ENCODE results near the gene COX5B. TPM values are rescaled to one million over a fixed set of nuclear protein-coding genes. Genes with fewer than 3 reads are reported as not detected.

COX5B gene
- total RNA-seq, 1 experiment from 2014 or later = 272 TPM

- Mint-ChIP-seq H3K27me3 (ENCODE audit: insufficient read depth, unreplicated experiment) (no peaks in the 10 kb centered on the region), H3K4me1 (ENCODE audit: insufficient read depth, unreplicated experiment) (peaks cover 7% of the 10 kb centered on the region), H3K27ac (ENCODE audit: low read depth, unreplicated experiment) (no peak overlapping the region), H3K36me3 (ENCODE audit: insufficient read depth, unreplicated experiment) (peaks cover 4% of the 10 kb centered on the region), H3K9me3 (ENCODE audit: unreplicated experiment) (no peaks in the 10 kb centered on the region), H3K4me3 (ENCODE audit: unreplicated experiment) (no peak overlapping the region)
- TF ChIP-seq, protein P1, sequence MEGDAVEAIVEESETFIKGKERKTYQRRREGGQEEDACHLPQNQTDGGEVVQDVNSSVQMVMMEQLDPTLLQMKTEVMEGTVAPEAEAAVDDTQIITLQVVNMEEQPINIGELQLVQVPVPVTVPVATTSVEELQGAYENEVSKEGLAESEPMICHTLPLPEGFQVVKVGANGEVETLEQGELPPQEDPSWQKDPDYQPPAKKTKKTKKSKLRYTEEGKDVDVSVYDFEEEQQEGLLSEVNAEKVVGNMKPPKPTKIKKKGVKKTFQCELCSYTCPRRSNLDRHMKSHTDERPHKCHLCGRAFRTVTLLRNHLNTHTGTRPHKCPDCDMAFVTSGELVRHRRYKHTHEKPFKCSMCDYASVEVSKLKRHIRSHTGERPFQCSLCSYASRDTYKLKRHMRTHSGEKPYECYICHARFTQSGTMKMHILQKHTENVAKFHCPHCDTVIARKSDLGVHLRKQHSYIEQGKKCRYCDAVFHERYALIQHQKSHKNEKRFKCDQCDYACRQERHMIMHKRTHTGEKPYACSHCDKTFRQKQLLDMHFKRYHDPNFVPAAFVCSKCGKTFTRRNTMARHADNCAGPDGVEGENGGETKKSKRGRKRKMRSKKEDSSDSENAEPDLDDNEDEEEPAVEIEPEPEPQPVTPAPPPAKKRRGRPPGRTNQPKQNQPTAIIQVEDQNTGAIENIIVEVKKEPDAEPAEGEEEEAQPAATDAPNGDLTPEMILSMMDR (IDR thresholded peaks at IDR 0.05; ENCODE audit: unreplicated experiment) = no peak
- CTCF ChIA-PET = interaction anchor here (0.6 to 1.5 kb wide), 2 partner anchors 11 to 97 kb away, joined by 3 read pairs; no protein-coding TSS in a partner anchor
- intact Hi-C loops (cut with micrococcal nuclease) = no loop called here
- POLR2A ChIA-PET = interaction anchor here (0.6 kb wide), 1 partner anchor 12 kb away, joined by 3 read pairs; no protein-coding TSS in a partner anchor
- BruUV-seq (replicated peaks) = no TSS peak
- DNase-seq (ENCODE audit: unreplicated experiment) = peak; percentile 7
These were observed 42.4 kb downstream of the COX5B start for GRCh38 chr2:97688062-97688827.

DNA sequence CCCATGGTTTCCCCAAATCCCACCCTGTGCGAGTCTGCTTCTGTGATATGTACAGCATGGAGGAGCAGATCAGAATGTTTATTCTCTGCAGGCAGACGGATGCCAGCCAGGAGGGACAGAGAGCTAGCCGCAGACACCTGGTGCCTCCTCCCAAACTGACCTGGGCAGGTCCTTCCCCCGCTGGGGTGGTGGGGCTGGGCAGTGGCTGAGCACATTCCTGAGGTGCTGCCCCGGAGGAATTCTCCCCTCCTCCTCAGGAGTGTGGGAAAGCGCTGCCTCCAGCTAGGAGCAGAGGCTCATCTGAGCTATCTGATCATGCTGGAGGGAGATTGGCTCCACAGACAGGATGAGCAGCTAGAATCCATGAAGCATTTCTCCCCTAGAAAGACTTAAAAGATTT lies 45.3 kb downstream of the COX5B start:
- no peaks in the 10 kb centered on the region for H3K27me3 Mint-ChIP-seq (ENCODE audit: insufficient read depth, unreplicated experiment)
- H3K4me3 Mint-ChIP-seq (ENCODE audit: unreplicated experiment) = no peak overlapping the region
- ChIA-PET POLR2A (no interaction called here), CTCF (interaction anchor here (0.6 to 1.2 kb wide), 3 partner anchors 9 to 1038 kb away, joined by 3 to 6 read pairs (median 4); partner anchors contain the start of gene ACTR1B)
- H3K36me3 Mint-ChIP-seq (ENCODE audit: insufficient read depth, unreplicated experiment) = peaks cover 4% of the 10 kb centered on the region
- no peak overlapping the region for H3K27ac Mint-ChIP-seq (ENCODE audit: low read depth, unreplicated experiment)
- TF ChIP-seq, protein P1 (IDR thresholded peaks at IDR 0.05; ENCODE audit: unreplicated experiment) = no peak
- DNase-seq (ENCODE audit: unreplicated experiment) = no peak
- no TSS peak for BruUV-seq (replicated peaks)
- intact Hi-C loops (cut with micrococcal nuclease) = no loop called here
- no peaks in the 10 kb centered on the region for H3K9me3 Mint-ChIP-seq (ENCODE audit: unreplicated experiment)
- H3K4me1 Mint-ChIP-seq (ENCODE audit: insufficient read depth, unreplicated experiment) = peaks cover 7% of the 10 kb centered on the region

- POLR2A ChIA-PET = no interaction called here
- Mint-ChIP-seq H3K27ac (ENCODE audit: low read depth, unreplicated experiment) (no peak overlapping the region), H3K4me1 (ENCODE audit: insufficient read depth, unreplicated experiment) (peaks cover 10% of the 10 kb centered on the region), H3K4me3 (ENCODE audit: unreplicated experiment) (no peak overlapping the region), H3K9me3 (ENCODE audit: unreplicated experiment) (no peaks in the 10 kb centered on the region), H3K27me3 (ENCODE audit: insufficient read depth, unreplicated experiment) (no peaks in the 10 kb centered on the region), H3K36me3 (ENCODE audit: insufficient read depth, unreplicated experiment) (no peaks in the 10 kb centered on the region)
- no TSS peak for BruUV-seq (replicated peaks)
- CTCF ChIA-PET = no interaction called here
- intact Hi-C loops (cut with micrococcal nuclease) = loop anchor here (1.0 kb wide), 1 partner anchor 29 kb away; the partner anchor contains the start of gene ACTR1B
- TF ChIP-seq, protein P1 (IDR thresholded peaks at IDR 0.05; ENCODE audit: unreplicated experiment) = no peak
- DNase-seq (ENCODE audit: unreplicated experiment) = peak; percentile 25
These were observed 47.6 kb downstream of the COX5B start for GRCh38 chr2:97693476-97693875.

GRCh38 chr2:97695744-97696143 lies 49.9 kb downstream of the COX5B start:
- H3K4me3 Mint-ChIP-seq (ENCODE audit: unreplicated experiment) = no peak overlapping the region

More at GRCh38 chr2:97695744-97696143, 49.9 kb downstream of the COX5B start:
- ChIA-PET CTCF (interaction anchor here (0.7 to 6.3 kb wide), 11 partner anchors 10 to 689 kb away, joined by 3 to 102 read pairs (median 8); partner anchors contain the start of gene ACTR1B), POLR2A (interaction anchor here (1.2 to 3.6 kb wide), 3 partner anchors 31 to 105 kb away, joined by 5 to 41 read pairs (median 20); partner anchors contain the start of genes ACTR1B, ANKRD36B and COX5B)
- DNase-seq (ENCODE audit: unreplicated experiment) = no peak
- no TSS peak for BruUV-seq (replicated peaks)
- TF ChIP-seq, protein P1 (IDR thresholded peaks at IDR 0.05; ENCODE audit: unreplicated experiment) = no peak
- Mint-ChIP-seq H3K36me3 (ENCODE audit: insufficient read depth, unreplicated experiment) (no peaks in the 10 kb centered on the region), H3K27ac (ENCODE audit: low read depth, unreplicated experiment) (no peak overlapping the region), H3K9me3 (ENCODE audit: unreplicated experiment) (no peaks in the 10 kb centered on the region), H3K27me3 (ENCODE audit: insufficient read depth, unreplicated experiment) (no peaks in the 10 kb centered on the region), H3K4me1 (ENCODE audit: insufficient read depth, unreplicated experiment) (peaks cover 14% of the 10 kb centered on the region)
- intact Hi-C loops (cut with micrococcal nuclease) = no loop called here
